Stimulated activated CD4-positive, alpha-beta T cell treated with anti-CD3 and anti-CD28 coated beads, Interleukin-15, amount 100 ng/mL, for 24 hours (primary cell): ENCODE data around the gene SZT2.
A peak's percentile ranks its signal among the peaks of the same experiment; 100 is the strongest.
"Not testable (repeated sequence)": the region's sequence is repeated elsewhere in the genome, so short reads cannot be mapped to it uniquely, and the experiment has no call there.

Source experiments
- DNase-seq: peaks from one replicate; pipeline ENCODE4 v3.0.0-alpha.2; 2020

Gene SZT2

GRCh38 chr1:43363283-43363934 is 26.3 kb upstream of the SZT2 start:
- peak; percentile 34 for DNase-seq

GRCh38 chr1:43363935-43364525 is 25.7 kb upstream of the SZT2 start:
- DNase-seq: no peak

GRCh38 chr1:43365678-43366077 is 24.0 kb upstream of the SZT2 start:
- no peak for DNase-seq

DNA sequence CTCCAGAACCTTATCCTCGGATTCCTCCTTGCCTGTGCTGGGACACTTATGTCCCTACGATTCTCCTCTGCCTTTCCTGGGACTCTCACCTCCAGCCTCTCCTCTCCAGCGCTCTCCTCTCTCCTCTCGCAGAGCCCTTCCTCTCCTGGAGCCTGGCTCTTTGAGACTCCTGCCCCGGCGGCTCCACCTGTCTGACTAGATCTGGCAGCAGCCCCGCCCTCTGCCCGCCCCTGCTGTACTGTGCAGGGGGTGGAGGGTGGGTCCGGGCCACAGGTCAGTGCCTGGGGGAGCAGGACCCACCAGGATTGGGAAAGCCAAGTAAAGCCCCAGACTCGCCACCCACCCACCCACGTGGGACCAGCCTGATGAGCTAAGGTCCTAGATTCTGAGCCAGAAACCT is 23.5 kb upstream of the SZT2 start:
- peak; percentile 41 for DNase-seq

GRCh38 chr1:43366601-43367025 is 23.1 kb upstream of the SZT2 start:
- DNase-seq: no peak

DNA sequence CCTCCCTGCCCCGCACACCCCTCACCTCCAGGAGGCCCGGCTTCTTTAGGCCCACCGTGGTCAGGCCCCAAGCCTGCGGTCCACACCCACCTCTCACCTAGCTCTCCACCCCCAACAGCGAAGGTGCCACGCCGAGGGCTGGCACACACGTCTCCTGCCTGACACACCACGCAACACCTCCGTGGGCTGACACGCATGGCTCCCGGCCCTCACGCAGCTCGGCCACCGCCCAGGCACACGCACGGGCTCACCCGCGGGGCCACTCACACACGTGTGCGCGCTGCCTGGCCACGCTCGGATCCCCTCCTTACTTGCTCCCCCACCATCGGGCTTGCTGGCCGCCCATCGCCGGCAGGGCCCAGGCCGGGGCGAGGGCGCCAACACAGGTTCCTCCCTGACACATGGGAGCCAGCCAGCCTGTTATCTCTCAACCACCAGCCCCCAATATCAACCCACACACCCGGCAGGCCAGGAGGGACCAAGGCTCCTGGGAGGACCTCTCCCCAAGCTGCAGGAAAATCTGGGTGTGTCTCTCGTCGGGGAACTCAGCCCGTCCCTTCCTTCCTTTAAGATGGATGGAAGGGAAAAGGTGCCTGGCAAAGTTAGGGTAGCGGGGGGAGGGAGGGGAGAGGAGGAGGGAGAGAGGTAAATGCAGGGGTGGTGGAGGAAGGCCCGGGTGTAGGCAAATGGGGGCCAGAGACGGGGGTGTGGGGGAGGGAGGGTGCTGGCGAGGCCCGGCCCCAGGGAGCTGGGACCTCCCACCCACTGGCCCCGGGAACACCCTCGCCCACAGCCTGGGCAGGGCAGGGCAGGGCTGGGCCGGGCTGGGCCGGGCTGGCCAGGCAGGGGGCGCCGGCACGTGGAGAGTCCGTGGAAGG is 22.4 kb upstream of the SZT2 start:
- DNase-seq: peak; percentile 59

- DNase-seq: peak; percentile 96
These were observed 21.6 kb upstream of the SZT2 start, which contains the start of gene ELOVL1 for GRCh38 chr1:43367904-43368645. Gene ELOVL1, minus strand, starts transcription at chr1:43368011. Its CDS starts 2,402 bp downstream, at chr1:43365609.

DNA sequence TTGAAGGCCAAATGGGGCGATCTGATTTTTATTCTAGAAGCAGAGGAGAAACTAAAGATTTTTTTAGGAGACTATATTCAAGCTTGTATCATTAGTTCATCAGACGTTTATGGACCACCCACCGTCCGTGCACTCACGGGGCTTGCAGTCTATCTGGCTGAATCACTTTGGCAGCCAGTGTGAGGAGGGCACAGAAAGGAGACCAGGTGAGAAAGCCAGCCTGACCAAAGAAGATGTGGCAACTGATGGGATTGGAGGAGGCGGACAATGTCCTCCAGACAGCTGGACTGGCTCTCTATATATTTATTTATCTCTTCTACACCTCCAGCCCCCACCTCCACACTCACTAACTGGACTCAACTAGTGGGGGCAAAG is 21.1 kb upstream of the SZT2 start:
- no peak for DNase-seq

DNA sequence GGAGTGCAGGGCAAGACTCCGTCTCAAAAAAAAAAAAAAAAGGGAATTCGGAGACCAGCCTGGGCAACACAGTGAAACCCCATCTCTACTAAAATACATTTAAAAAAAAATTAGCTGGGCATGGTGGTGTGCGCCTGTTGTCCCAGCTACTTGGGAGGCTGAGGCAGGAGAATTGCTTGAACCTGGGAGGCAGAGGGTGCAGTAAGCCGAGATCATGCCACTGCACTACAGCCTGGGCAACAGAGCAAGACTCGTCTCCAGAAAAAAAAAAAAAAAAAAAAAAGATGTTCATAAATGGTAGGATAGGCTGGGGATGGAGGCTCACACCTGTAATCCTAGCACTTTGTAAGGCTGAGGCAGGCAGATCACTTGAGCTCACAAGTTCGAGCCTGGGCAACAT is 19.9 kb upstream of the SZT2 start:
- not testable (repeated sequence) for DNase-seq

GRCh38 chr1:43370564-43370963 is 19.1 kb upstream of the SZT2 start:
- no peak for DNase-seq

DNA sequence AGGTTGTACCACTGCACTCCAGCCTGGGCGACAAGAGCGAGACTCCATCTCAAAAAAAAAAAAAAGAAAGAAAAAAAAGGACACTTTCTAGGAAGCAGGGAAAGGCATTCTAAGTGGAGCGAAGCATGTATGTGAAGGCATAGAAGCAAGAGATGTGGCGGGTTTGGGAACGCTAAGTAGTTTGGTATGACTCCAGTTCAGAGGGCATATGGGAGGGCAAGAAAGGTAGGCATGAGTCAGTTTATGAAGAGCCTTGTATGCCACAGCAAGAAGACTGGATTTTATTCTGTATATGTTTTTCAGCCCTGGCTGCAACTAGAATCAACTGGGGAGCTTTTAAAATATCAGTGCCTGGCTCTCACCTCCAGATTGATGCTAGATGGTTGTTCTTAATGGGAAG is 17.5 kb upstream of the SZT2 start:
- no peak for DNase-seq

DNA sequence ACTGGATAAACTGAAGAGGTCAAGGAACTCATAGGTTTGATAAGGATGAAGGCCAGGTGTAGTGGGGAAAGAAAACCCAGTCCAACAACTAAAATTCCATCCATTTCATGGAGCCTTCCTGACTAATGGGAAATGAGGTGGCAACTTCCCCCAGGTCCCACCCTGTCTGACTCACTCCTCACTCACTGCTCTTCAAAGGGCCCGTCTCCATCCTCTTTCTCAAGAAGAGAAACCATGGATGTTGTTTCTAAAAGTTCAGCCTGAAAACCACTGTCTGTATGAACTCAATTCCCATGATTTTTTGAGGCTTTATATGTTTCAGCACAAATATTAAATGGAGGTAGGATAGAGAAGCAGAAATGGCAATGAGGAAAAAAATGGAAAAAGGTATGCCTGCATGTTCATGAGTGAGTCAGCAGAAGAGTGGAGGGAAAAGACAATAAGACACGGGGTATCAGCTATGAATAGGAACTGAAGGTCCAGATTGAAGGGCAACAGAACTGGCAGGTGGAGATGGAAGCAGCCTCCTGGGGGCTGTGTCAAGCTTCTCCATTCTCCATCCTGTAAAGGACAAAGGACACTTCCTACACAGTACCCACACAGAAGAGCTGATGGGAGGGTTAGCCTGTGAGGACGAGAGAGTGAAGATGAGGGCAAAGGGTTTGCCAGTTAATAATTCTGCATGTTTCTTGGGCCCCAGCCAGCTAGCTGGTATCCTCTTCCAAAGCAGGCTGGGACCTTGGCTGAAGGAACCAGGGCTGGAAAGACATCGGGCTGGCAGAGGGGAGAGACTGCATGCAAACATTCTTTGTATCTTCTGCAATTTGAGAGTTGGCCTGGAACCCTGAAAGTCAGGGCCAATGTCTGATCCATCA is 16.4 kb upstream of the SZT2 start:
- DNase-seq: no peak

DNA sequence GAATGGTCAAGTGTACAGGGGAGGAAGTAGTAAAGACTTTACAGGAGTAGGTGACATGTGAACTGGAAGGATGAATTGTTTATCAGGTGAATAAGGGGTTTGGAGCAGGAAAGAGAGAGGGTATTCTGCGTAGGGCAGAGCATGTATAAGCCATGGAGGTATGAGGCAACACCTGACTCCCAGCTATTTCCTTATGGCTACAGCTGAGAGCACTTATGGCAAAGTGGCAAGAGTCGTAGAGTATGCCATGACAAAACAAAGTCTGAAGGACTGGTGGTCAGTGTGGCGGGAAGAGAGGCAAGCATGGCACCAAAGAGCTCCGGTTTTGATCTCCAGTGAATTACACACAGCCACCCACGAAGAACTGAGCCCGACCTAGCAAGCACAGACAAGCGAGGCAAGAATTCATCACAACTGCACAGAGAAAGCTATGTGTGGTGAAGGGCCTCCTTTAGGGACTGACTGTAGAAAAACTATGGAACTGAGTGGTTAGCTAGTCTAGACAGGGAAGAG is 12.9 kb upstream of the SZT2 start:
- no peak for DNase-seq

DNA sequence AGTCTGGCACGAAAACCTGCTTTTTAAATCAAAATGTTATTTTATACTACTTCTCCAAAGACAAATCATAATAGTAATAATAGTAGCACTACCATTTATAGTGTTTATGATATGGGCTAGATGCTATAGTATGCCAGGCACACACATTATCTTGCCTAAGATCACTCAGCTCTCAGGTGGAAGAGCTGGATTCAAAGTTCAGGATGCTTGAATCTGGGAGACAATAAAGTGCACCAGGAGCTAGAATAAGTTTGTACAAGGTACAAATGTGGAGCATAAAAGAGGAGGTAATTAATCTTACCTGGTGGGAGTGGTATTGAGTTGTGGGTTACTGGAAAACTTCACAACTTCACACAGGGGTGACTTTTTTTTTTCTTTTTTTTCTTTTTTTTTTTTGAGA is 11.9 kb upstream of the SZT2 start:
- no peak for DNase-seq

GRCh38 chr1:43379476-43379875 is 10.2 kb upstream of the SZT2 start:
- no peak for DNase-seq

GRCh38 chr1:43381612-43382011 is 8.1 kb upstream of the SZT2 start:
- no peak for DNase-seq

- no peak for DNase-seq
These were observed 7.5 kb upstream of the SZT2 start for GRCh38 chr1:43382027-43382779.

- no peak for DNase-seq
These were observed 6.2 kb upstream of the SZT2 start for GRCh38 chr1:43383449-43383848.

GRCh38 chr1:43386676-43387075 is 3.0 kb upstream of the SZT2 start:
- DNase-seq: no peak

- DNase-seq: no peak
These were observed 1.6 kb upstream of the SZT2 start for GRCh38 chr1:43387976-43388599.

DNA sequence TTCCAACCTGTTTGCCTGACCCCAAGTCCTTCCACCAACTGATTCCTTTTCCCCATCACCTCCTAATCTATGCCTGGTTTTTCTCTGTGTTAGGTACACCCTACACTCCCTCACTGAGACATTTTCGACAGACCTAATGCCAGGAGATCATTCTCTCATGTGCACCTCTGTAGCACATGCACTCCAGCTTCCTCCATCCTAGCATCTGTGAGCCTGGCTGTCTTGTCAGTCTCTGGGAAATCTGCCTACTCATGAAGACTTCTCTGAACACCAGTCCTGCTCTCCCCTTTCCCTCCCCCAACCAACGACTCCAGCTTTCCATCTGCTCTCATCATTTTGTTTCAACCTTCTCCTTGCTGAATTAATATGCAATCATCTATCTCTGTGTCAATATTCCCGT is 1.1 kb upstream of the SZT2 start:
- no peak for DNase-seq
